Bronchial epithelial cell (primary cell): ENCODE results near the gene TMEM169. TPM values are rescaled to one million over a fixed set of nuclear protein-coding genes. Genes with fewer than 3 reads are reported as not detected.
A peak's percentile ranks its signal among the peaks of the same experiment; 100 is the strongest.

Experiments
- DNase-seq: peaks from one replicate; pipeline ENCODE4 v3.0.0-alpha.2; 2010; ENCODE audit warnings: low read depth
- FAIRE-seq: peaks from 2 replicates; lab custom pipeline; 2011; peaks lifted over from hg19 to GRCh38; lab: Jason Lieb, UNC
- H3K27me3 ChIP-seq: 2 replicates; pipeline ENCODE4 v1.5.1; 2011; ENCODE audit warnings: low read length; ENCODE audit not compliant: control insufficient read depth, insufficient read depth
- H3K36me3 ChIP-seq: 2 replicates; pipeline ENCODE4 v1.5.1; 2011; ENCODE audit warnings: low read length; ENCODE audit not compliant: control insufficient read depth, insufficient read depth
- H3K4me3 ChIP-seq: 2 replicates; pipeline ENCODE4 v1.5.1; 2011; ENCODE audit warnings: mild to moderate bottlenecking, low read depth, low read length, control low read depth
- CTCF ChIP-seq: IDR thresholded peaks from 2 replicates; pipeline ENCODE4 v1.5.1; 2011; ENCODE audit warnings: mild to moderate bottlenecking, moderate library complexity, low read length, control low read depth, inconsistent platforms; ENCODE audit not compliant: insufficient read depth, severe bottlenecking
- total RNA-seq: library from RNA; depleted of rRNA; stranded (reverse); fragments of >200 nt; gene quantifications from 2 replicates; pipeline ENCODE4 v1.2.1, GENCODE V29; 2014

TMEM169 gene
- total RNA-seq, 1 donor from 2014 or later, result 0.26 TPM

- peak; percentile 88 for TF ChIP-seq CTCF
- no peak for FAIRE-seq
- Histone ChIP-seq H3K4me3 (peak overlapping the region; percentile 42), H3K36me3 (peaks cover 25% of the 10 kb centered on the region), H3K27me3 (no peaks in the 10 kb centered on the region)
- peak; percentile 98 for DNase-seq
Observed at GRCh38 chr2:216114714-216115531, 33.2 kb downstream of the TMEM169 start.

- FAIRE-seq (no peak), DNase-seq (no peak)
- Histone ChIP-seq H3K4me3 (no peak overlapping the region), H3K27me3 (no peaks in the 10 kb centered on the region), H3K36me3 (peaks cover 27% of the 10 kb centered on the region)
- TF ChIP-seq CTCF, result no peak
Observed at GRCh38 chr2:216116418-216116817, 34.7 kb downstream of the TMEM169 start.

- no peak for TF ChIP-seq CTCF
- Histone ChIP-seq H3K27me3 (no peaks in the 10 kb centered on the region), H3K4me3 (no peak overlapping the region), H3K36me3 (peaks cover 26% of the 10 kb centered on the region)
- DNase-seq, result no peak
- no peak for FAIRE-seq
Observed at GRCh38 chr2:216117561-216118340, 36.0 kb downstream of the TMEM169 start.

- no peak for TF ChIP-seq CTCF
- Histone ChIP-seq H3K4me3 (no peak overlapping the region), H3K27me3 (no peaks in the 10 kb centered on the region), H3K36me3 (peaks cover 26% of the 10 kb centered on the region)
- no peak for FAIRE-seq
- DNase-seq, result no peak
Observed at GRCh38 chr2:216118474-216118873, 36.8 kb downstream of the TMEM169 start.

GRCh38 chr2:216119146-216119545 is 37.4 kb downstream of the TMEM169 start:
- DNase-seq (no peak), FAIRE-seq (no peak)
- Histone ChIP-seq H3K4me3 (no peak overlapping the region), H3K27me3 (no peaks in the 10 kb centered on the region), H3K36me3 (peaks cover 25% of the 10 kb centered on the region)
- TF ChIP-seq CTCF, result no peak
